Prostate gland (tissue), 2 donors: Measurements from ENCODE around the gene CDKN1A.

ENCODE experiments used
- POLR2A ChIP-seq: fragments of 450-650 bp; IDR thresholded peaks from one replicate; pipeline ENCODE4 v1.6.1; 2016; ENCODE audit warnings: antibody characterized with exemption, mild to moderate bottlenecking
- TF ChIP-seq, protein P1 (sequence below), 4 experiments: fragments of 200-600 bp in 2 of 4; fragments of 450-650 bp in 2 of 4; sonication (generic) in 2 of 4; IDR thresholded peaks; 1 replicate in 3 of 4; 2 replicates in 1 of 4; pipeline ENCODE4 v1.5.1; 2016 to 2019; ENCODE audit warnings: antibody characterized with exemption in 4 of 4, mild to moderate bottlenecking in 2 of 4, moderate library complexity in 2 of 4

DNA sequence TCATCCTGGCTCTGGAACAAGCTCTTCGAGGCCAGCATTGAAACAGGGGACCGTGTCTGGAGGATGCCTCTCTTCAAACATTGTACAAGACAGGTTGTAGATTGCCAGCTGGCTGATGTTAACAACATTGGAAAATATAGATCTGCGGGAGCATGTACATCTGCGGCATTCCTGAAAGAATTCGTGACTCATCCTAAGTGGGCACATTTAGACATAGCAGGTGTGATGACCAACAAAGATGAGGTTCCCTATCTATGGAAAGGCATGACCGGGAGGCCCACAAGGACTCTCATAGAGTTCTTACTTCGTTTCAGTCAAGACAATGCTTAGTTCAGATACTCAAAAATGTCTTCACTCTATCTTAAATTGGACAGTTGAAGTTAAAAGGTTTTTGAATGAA is 3.6 kb upstream of the CDKN1A start:
- no peak for TF ChIP-seq POLR2A
- TF ChIP-seq, protein P1, sequence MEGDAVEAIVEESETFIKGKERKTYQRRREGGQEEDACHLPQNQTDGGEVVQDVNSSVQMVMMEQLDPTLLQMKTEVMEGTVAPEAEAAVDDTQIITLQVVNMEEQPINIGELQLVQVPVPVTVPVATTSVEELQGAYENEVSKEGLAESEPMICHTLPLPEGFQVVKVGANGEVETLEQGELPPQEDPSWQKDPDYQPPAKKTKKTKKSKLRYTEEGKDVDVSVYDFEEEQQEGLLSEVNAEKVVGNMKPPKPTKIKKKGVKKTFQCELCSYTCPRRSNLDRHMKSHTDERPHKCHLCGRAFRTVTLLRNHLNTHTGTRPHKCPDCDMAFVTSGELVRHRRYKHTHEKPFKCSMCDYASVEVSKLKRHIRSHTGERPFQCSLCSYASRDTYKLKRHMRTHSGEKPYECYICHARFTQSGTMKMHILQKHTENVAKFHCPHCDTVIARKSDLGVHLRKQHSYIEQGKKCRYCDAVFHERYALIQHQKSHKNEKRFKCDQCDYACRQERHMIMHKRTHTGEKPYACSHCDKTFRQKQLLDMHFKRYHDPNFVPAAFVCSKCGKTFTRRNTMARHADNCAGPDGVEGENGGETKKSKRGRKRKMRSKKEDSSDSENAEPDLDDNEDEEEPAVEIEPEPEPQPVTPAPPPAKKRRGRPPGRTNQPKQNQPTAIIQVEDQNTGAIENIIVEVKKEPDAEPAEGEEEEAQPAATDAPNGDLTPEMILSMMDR (IDR thresholded peaks at IDR 0.05) = no peak
